ENCODE data around the gene STX7.
A peak's percentile ranks its signal among the peaks of the same experiment; 100 is the strongest.

Gene STX7

GRCh38 chr6:132489376-132489775 lies 23.5 kb downstream of the STX7 start:
- TF ChIP-seq PPARA (CRISPR knock-in tag; IDR thresholded peaks at IDR 0.05; ENCODE audit: borderline replicate concordance): no peak
- no peak for TF ChIP-seq ZC3H10 (CRISPR knock-in tag; IDR thresholded peaks at IDR 0.05)
- TF ChIP-seq POU6F1 (CRISPR knock-in tag; IDR thresholded peaks at IDR 0.05; ENCODE audit: borderline replicate concordance, low read depth): no peak
- no peak for ATAC-seq

- no peak for ATAC-seq
- TF ChIP-seq RARB (CRISPR knock-in tag; IDR thresholded peaks at IDR 0.05): no peak
- no peak for TF ChIP-seq ZC3H10 (CRISPR knock-in tag; IDR thresholded peaks at IDR 0.05)
These were observed 25.2 kb downstream of the STX7 start for GRCh38 chr6:132487762-132488161.

GRCh38 chr6:132484680-132485018 lies 28.3 kb downstream of the STX7 start:
- no peak for TF ChIP-seq POU6F1 (CRISPR knock-in tag; IDR thresholded peaks at IDR 0.05; ENCODE audit: borderline replicate concordance, low read depth)
- no peak for TF ChIP-seq ESRRG (CRISPR knock-in tag; IDR thresholded peaks at IDR 0.05)
- TF ChIP-seq CSDC2 (CRISPR knock-in tag; IDR thresholded peaks at IDR 0.05): no peak
- TF ChIP-seq ZNF565 (CRISPR knock-in tag; conservative IDR thresholded peaks at IDR 0.05; ENCODE audit: low read depth): no peak
- TF ChIP-seq ZFP30 (CRISPR knock-in tag; IDR thresholded peaks at IDR 0.05): no peak
- TF ChIP-seq SNAI2 (CRISPR knock-in tag; IDR thresholded peaks at IDR 0.05): no peak
- TF ChIP-seq TSHZ2 (CRISPR knock-in tag; IDR thresholded peaks at IDR 0.05): no peak
- no peak for TF ChIP-seq ZC3H10 (CRISPR knock-in tag; IDR thresholded peaks at IDR 0.05)
- peak; percentile 16; the same call in 1 of the 3 replicates for ATAC-seq

- ATAC-seq: peak; percentile 91
- TF ChIP-seq ZNF565 (CRISPR knock-in tag; conservative IDR thresholded peaks at IDR 0.05; ENCODE audit: low read depth) (no peak), POU6F1 (CRISPR knock-in tag; IDR thresholded peaks at IDR 0.05; ENCODE audit: borderline replicate concordance, low read depth) (no peak), PPARA (CRISPR knock-in tag; IDR thresholded peaks at IDR 0.05; ENCODE audit: borderline replicate concordance) (no peak), ZNF70 (CRISPR knock-in tag; IDR thresholded peaks at IDR 0.05) (no peak), RARB (CRISPR knock-in tag; IDR thresholded peaks at IDR 0.05) (no peak), ZC3H10 (CRISPR knock-in tag; IDR thresholded peaks at IDR 0.05) (no peak), CSDC2 (CRISPR knock-in tag; IDR thresholded peaks at IDR 0.05) (no peak), ARNTL (CRISPR knock-in tag; IDR thresholded peaks at IDR 0.05; ENCODE audit: borderline replicate concordance, low read depth) (no peak)
These were observed 28.9 kb downstream of the STX7 start for GRCh38 chr6:132483779-132484679.

GRCh38 chr6:132482581-132482980 lies 30.3 kb downstream of the STX7 start:
- peak; percentile 46 for ATAC-seq
- no peak for TF ChIP-seq PATZ1 (CRISPR knock-in tag; IDR thresholded peaks at IDR 0.05; ENCODE audit: borderline replicate concordance)
- TF ChIP-seq TSHZ2 (CRISPR knock-in tag; IDR thresholded peaks at IDR 0.05): no peak
- no peak for TF ChIP-seq ZFP30 (CRISPR knock-in tag; IDR thresholded peaks at IDR 0.05)
- no peak for TF ChIP-seq TCF4 (CRISPR knock-in tag; IDR thresholded peaks at IDR 0.05; ENCODE audit: borderline replicate concordance)
- TF ChIP-seq ARNTL (CRISPR knock-in tag; IDR thresholded peaks at IDR 0.05; ENCODE audit: borderline replicate concordance, low read depth): no peak
- no peak for TF ChIP-seq ZNF8 (CRISPR knock-in tag; IDR thresholded peaks at IDR 0.05)
- TF ChIP-seq ISL1 (CRISPR knock-in tag; IDR thresholded peaks at IDR 0.05): no peak
- no peak for TF ChIP-seq SNAI2 (CRISPR knock-in tag; IDR thresholded peaks at IDR 0.05)
- TF ChIP-seq CSRNP3 (CRISPR knock-in tag; IDR thresholded peaks at IDR 0.05): no peak

All from SK-N-SH treated with all-trans-retinoic acid at 6 μM for 48 hours (cell line).